Measurements from ENCODE around the gene TGM5. TPM values are rescaled to one million over a fixed set of nuclear protein-coding genes. Genes with fewer than 3 reads are reported as not detected.

TGM5 gene
- total and polyA plus RNA-seq, 7 experiments from 2014 or later: 0.27 TPM; not detected in 6

DNA sequence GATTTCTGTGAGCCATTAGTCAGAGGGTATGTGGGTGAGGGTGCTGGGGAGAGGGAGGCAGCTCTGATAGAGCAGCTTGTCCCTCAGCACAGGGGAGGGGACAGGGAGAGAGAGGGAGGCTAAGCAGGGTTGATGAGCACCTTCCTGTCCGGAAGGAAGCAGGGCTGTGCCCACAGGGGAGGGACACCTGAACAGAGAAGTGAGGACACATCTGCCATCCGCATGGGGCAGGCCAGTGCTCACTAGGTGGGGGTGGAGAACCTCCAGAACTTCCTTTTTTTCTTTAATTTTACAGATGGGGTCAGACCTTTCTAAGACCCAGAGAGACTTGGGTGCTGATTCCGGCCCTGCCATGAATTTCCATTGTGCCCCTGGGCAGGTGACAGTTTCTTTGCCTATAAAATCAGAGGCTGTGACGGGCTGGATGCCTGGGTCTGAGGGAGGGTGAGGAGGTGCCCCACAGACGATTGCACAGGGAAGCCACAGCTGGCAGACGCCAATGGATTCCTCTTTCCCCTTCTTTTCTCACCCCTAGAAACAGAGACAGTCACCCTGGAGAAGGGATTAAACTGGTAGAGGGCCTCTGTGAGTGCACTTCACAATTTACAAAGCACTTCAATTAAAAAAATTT is 4.1 kb upstream of the TGM5 start:
- H3K9me3 Mint-ChIP-seq: peaks cover 0 to 11% (median 7%) of the 10 kb centered on the region in 11 donors
- POLR2A ChIA-PET: no interaction called here
- Histone ChIP-seq H3K4me1 (ENCODE audit: control insufficient read depth in 2 of 2, insufficient read depth in 2 of 2, low read length in 2 of 2) (no peaks in the 10 kb centered on the region), H3K27me3 (ENCODE audit: control insufficient read depth in 2 of 2, insufficient read depth in 2 of 2, low read length in 2 of 2) (no peaks in the 10 kb centered on the region), H3K27ac (ENCODE audit: low read depth, low read length) (no peak overlapping the region), H3K36me3 (ENCODE audit: control insufficient read depth in 2 of 3, insufficient read depth in 3 of 3, low read length in 3 of 3) (no peaks in the 10 kb centered on the region), H3K9me3 (ENCODE audit: control insufficient read depth in 2 of 3, low read length in 3 of 3) (no peaks in the 10 kb centered on the region), H3K4me3 (ENCODE audit: low read length) (no peak overlapping the region)
- peak; percentile 24 for ATAC-seq
- peaks cover 0 to 37% (median 19%) of the 10 kb centered on the region in 5 donors for H3K27me3 Mint-ChIP-seq
- peaks cover 0 to 8% (median 5%) of the 10 kb centered on the region in 7 donors for H3K4me1 Mint-ChIP-seq
- peaks cover 0 to 4% (median 3%) of the 10 kb centered on the region in 5 donors for H3K36me3 Mint-ChIP-seq
- intact Hi-C loops (cut with micrococcal nuclease): no loop called here
- DNase-seq: no peak
- CTCF ChIA-PET: no interaction called here
- H3K27ac Mint-ChIP-seq: no peak overlapping the region
- H3K4me3 Mint-ChIP-seq: no peak overlapping the region

DNA sequence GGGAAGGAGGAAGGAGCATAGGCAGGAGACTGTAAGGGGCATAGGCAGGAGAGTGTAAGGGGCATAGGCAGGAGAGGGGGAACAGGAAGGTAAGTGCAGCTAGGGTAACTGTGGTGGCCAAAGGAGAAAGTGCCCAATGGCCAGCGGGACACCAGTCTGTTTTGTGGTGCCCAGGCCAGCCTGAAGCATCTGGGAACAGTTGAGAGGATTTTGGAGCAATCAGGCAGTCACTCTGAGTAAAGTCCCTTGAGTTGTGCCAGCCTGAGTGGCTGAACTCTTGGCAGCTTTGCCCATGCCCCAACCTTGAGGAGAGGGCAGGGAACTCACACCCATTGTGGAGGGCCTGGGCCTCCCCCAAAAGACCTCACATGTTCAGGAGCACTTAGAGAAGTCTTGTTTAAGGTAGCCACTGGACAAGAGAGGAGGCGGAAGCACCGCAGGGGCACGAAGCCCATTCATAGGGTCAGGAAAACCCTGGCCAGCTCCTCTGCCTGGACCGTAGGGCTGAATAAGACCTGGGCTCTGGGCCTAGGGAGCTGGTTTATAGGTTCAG is 3.5 kb upstream of the TGM5 start:
- CTCF ChIA-PET: no interaction called here
- Histone ChIP-seq H3K4me3 (ENCODE audit: low read length) (no peak overlapping the region), H3K36me3 (ENCODE audit: control insufficient read depth in 2 of 3, insufficient read depth in 3 of 3, low read length in 3 of 3) (no peaks in the 10 kb centered on the region), H3K27ac (ENCODE audit: low read depth, low read length) (no peak overlapping the region), H3K9me3 (ENCODE audit: control insufficient read depth in 2 of 3, low read length in 3 of 3) (no peaks in the 10 kb centered on the region), H3K4me1 (ENCODE audit: control insufficient read depth in 2 of 2, insufficient read depth in 2 of 2, low read length in 2 of 2) (no peaks in the 10 kb centered on the region), H3K27me3 (ENCODE audit: control insufficient read depth in 2 of 2, insufficient read depth in 2 of 2, low read length in 2 of 2) (no peaks in the 10 kb centered on the region)
- Mint-ChIP-seq H3K4me3 (no peak overlapping the region), H3K9me3 (peaks cover 0 to 11% (median 7%) of the 10 kb centered on the region in 11 donors), H3K27ac (peak overlapping the region in 1 of 9 donors; percentile 2), H3K4me1 (peaks cover 0 to 8% (median 5%) of the 10 kb centered on the region in 7 donors), H3K36me3 (peaks cover 0 to 4% (median 3%) of the 10 kb centered on the region in 5 donors), H3K27me3 (peaks cover 0 to 33% (median 19%) of the 10 kb centered on the region in 5 donors)
- POLR2A ChIA-PET: no interaction called here
- ATAC-seq: no peak
- intact Hi-C loops (cut with micrococcal nuclease): no loop called here
- DNase-seq: no peak

DNA sequence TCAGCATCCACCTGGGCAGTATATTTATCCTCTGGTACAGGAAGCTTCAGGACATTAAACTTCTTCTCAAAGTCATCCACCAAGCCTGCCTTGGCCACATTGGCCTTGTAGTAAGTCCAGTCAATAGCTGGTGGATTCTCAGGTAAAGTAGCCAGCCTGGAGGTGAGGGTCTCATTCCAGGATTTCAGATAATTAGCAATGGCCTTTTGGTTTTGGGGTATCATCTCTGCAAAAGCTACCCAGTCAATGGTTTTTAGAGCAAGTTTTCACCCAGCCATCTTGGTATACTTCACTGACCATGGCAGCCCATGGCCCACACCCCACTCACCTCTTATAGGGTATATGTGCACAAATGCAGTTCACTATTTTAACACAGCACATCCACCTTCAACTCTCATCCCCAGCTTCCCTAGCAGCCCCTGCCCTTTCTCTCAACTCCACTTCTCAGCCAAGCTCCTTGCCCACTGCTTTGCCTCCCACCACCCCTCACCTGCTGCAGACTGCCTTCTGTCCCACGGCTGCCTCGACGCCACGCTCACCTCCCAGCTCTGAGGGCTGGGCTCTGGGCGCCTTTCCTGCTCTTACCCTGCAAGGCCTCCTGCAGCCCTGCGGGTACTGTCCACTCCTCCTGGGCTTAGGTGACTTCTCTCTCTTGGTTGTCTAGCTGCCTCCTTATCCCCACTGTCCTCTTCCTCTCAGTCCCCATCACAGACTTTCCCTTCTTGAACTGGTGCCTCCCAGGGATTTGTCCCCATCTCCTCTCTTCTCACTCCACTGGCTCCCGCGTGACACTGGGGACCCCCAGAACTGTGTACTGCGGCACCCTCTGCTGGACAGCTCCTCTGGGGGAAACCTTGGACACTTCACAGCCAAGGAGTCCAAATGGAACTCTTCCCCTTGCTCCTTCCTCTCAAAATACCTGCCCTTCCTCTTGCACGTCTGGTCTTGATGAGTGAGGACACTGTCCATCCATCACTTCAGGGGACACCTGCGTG is 1.7 kb upstream of the TGM5 start:
- intact Hi-C loops (cut with micrococcal nuclease): no loop called here
- H3K4me3 ChIP-seq (ENCODE audit: low read length): no peak overlapping the region
- no peak overlapping the region for H3K4me3 Mint-ChIP-seq
- ChIA-PET CTCF (no interaction called here), POLR2A (no interaction called here)
- no peak for DNase-seq
- peaks cover 0 to 4% (median 3%) of the 10 kb centered on the region in 5 donors for H3K36me3 Mint-ChIP-seq
- no peak overlapping the region for H3K27ac Mint-ChIP-seq
- H3K9me3 Mint-ChIP-seq: peaks cover 0 to 11% (median 7%) of the 10 kb centered on the region in 11 donors
- H3K4me1 Mint-ChIP-seq: peaks cover 0 to 8% (median 5%) of the 10 kb centered on the region in 7 donors
- no peaks in the 10 kb centered on the region for H3K27me3 ChIP-seq (ENCODE audit: control insufficient read depth in 2 of 2, insufficient read depth in 2 of 2, low read length in 2 of 2)
- no peaks in the 10 kb centered on the region for H3K9me3 ChIP-seq (ENCODE audit: control insufficient read depth in 2 of 3, low read length in 3 of 3)
- no peaks in the 10 kb centered on the region for H3K36me3 ChIP-seq (ENCODE audit: control insufficient read depth in 2 of 3, insufficient read depth in 3 of 3, low read length in 3 of 3)
- no peak overlapping the region for H3K27ac ChIP-seq (ENCODE audit: low read depth, low read length)
- peaks cover 0 to 22% (median 17%) of the 10 kb centered on the region in 5 donors for H3K27me3 Mint-ChIP-seq
- no peak for ATAC-seq
- H3K4me1 ChIP-seq (ENCODE audit: control insufficient read depth in 2 of 2, insufficient read depth in 2 of 2, low read length in 2 of 2): no peaks in the 10 kb centered on the region

DNA sequence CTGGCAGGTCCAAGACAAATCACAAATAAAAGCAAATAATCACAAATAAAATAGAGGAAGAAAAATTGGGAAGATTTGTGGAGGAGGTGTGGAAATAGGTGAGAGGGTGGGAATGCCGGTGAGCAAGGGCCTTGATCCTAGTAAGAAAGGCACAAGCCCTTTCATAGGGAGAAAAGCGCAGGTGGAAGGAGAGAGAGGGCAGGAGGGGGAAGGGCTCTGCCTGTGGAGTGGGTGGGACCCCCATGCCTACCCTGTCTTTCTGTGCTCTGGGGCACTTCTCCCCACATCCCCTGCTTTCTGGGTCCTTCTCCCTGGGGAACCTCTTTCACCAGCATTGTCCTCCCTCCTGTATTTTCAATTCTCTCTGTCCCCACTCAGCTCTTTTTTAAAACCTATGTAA is 711 bp upstream of the TGM5 start:
- no peaks in the 10 kb centered on the region for H3K4me1 ChIP-seq (ENCODE audit: control insufficient read depth in 2 of 2, insufficient read depth in 2 of 2, low read length in 2 of 2)
- no peak overlapping the region for H3K27ac ChIP-seq (ENCODE audit: low read depth, low read length)
- intact Hi-C loops (cut with micrococcal nuclease): no loop called here
- H3K4me3 ChIP-seq (ENCODE audit: low read length): no peak overlapping the region
- H3K27ac Mint-ChIP-seq: no peak overlapping the region
- H3K36me3 Mint-ChIP-seq: peaks cover 0 to 4% (median 3%) of the 10 kb centered on the region in 5 donors
- DNase-seq: no peak
- H3K4me3 Mint-ChIP-seq: no peak overlapping the region
- H3K36me3 ChIP-seq (ENCODE audit: control insufficient read depth in 2 of 3, insufficient read depth in 3 of 3, low read length in 3 of 3): no peaks in the 10 kb centered on the region
- H3K4me1 Mint-ChIP-seq: peaks cover 0 to 8% (median 5%) of the 10 kb centered on the region in 7 donors
- peaks cover 0 to 22% (median 19%) of the 10 kb centered on the region in 5 donors for H3K27me3 Mint-ChIP-seq
- peaks cover 0 to 8% (median 6%) of the 10 kb centered on the region in 11 donors for H3K9me3 Mint-ChIP-seq
- no peaks in the 10 kb centered on the region for H3K27me3 ChIP-seq (ENCODE audit: control insufficient read depth in 2 of 2, insufficient read depth in 2 of 2, low read length in 2 of 2)
- H3K9me3 ChIP-seq (ENCODE audit: control insufficient read depth in 2 of 3, low read length in 3 of 3): no peaks in the 10 kb centered on the region
- CTCF ChIA-PET: no interaction called here
- POLR2A ChIA-PET: no interaction called here
- ATAC-seq: no peak

DNA sequence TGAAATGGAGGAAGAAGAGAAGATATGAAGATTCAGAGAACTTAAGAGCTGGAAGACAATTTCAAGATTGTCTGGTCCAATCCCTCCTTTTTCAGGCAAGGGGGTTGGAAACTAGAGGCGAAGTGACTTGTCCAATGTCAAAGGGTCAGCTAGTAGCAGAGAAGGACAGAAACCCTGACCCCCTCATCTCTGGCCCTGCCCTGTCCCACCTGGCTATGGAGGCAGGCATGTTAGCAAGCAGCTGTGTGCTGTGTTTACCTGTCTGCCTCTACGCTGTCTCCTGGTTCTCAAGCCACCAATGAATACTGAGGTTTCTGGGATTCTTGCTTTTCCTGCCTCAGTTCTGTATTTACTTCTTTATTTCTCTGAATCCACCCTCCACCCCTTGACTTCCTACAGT is 342 bp downstream of the TGM5 start:
- Histone ChIP-seq H3K4me1 (ENCODE audit: control insufficient read depth in 2 of 2, insufficient read depth in 2 of 2, low read length in 2 of 2) (no peaks in the 10 kb centered on the region), H3K36me3 (ENCODE audit: control insufficient read depth in 2 of 3, insufficient read depth in 3 of 3, low read length in 3 of 3) (no peaks in the 10 kb centered on the region), H3K9me3 (ENCODE audit: control insufficient read depth in 2 of 3, low read length in 3 of 3) (no peaks in the 10 kb centered on the region), H3K4me3 (ENCODE audit: low read length) (no peak overlapping the region), H3K27ac (ENCODE audit: low read depth, low read length) (no peak overlapping the region), H3K27me3 (ENCODE audit: control insufficient read depth in 2 of 2, insufficient read depth in 2 of 2, low read length in 2 of 2) (no peaks in the 10 kb centered on the region)
- Mint-ChIP-seq H3K9me3 (no peaks in the 10 kb centered on the region), H3K36me3 (no peaks in the 10 kb centered on the region), H3K4me3 (no peak overlapping the region), H3K27me3 (peaks cover 0 to 22% (median 19%) of the 10 kb centered on the region in 5 donors), H3K4me1 (peaks cover 0 to 8% (median 5%) of the 10 kb centered on the region in 7 donors), H3K27ac (no peak overlapping the region)
- ATAC-seq (no peak), DNase-seq (no peak)
- POLR2A ChIA-PET: interaction anchor here (0.6 kb wide), 1 partner anchor 205 kb away, joined by 3 read pairs; no protein-coding TSS in a partner anchor
- CTCF ChIA-PET: no interaction called here
- intact Hi-C loops (cut with micrococcal nuclease): no loop called here

DNA sequence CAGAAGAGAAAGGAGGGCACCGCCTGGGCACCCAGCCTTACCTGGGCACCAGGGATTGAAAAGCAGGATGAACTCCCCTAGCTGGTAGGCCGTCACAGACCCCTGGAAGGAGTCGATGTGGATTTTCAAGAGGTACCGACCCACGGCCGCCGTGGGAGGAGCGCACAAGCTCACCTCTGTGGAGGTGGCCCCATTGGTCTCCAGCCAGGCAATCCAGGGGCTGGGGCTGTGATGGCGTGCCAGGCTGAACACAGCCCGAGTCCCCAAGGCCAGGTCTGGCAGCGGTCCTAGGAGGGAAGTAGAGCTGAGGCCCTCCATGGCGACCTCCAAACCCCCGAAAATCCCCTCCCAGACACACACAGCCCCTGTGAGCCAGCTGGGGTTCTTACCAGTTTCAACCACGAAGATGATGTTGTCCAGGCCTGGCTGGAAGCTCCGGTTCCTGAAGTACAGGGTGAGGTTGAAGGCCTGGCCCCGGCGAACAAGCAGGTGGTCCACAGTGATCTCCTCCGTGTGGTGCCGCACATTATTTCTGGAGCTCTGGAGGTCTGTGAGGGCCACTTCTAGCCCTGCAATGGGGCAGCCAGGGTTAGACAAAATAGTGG is 6.6 kb downstream of the TGM5 start:
- ATAC-seq: no peak
- Histone ChIP-seq H3K27ac (ENCODE audit: low read depth, low read length) (no peak overlapping the region), H3K4me1 (ENCODE audit: control insufficient read depth in 2 of 2, insufficient read depth in 2 of 2, low read length in 2 of 2) (no peaks in the 10 kb centered on the region), H3K36me3 (ENCODE audit: control insufficient read depth in 2 of 3, insufficient read depth in 3 of 3, low read length in 3 of 3) (no peaks in the 10 kb centered on the region), H3K9me3 (ENCODE audit: control insufficient read depth in 2 of 3, low read length in 3 of 3) (no peaks in the 10 kb centered on the region), H3K27me3 (ENCODE audit: control insufficient read depth in 2 of 2, insufficient read depth in 2 of 2, low read length in 2 of 2) (no peaks in the 10 kb centered on the region), H3K4me3 (ENCODE audit: low read length) (no peak overlapping the region)
- Mint-ChIP-seq H3K9me3 (no peaks in the 10 kb centered on the region), H3K4me3 (no peak overlapping the region), H3K27ac (no peak overlapping the region), H3K27me3 (peaks cover 0 to 18% (median 5%) of the 10 kb centered on the region in 5 donors), H3K36me3 (no peaks in the 10 kb centered on the region), H3K4me1 (no peaks in the 10 kb centered on the region)
- intact Hi-C loops (cut with micrococcal nuclease): no loop called here
- no peak for DNase-seq
- CTCF ChIA-PET: interaction anchor here (1.4 kb wide), 1 partner anchor 35 kb away, joined by 4 read pairs; no protein-coding TSS in a partner anchor
- POLR2A ChIA-PET: no interaction called here

Data from naive thymus-derived CD4-positive, alpha-beta T cell (primary cell).